Stomach (tissue), 9 donors: ENCODE measurements around the gene PPM1L. TPM values are rescaled to one million over a fixed set of nuclear protein-coding genes. Genes with fewer than 3 reads are reported as not detected.
A peak's percentile ranks its signal among the peaks of the same experiment; 100 is the strongest.

Experiments
- DNase-seq, 2 donors: peaks; one replicate each; pipeline versions ENCODE4 v3.0.0 to v3.0.0-alpha.2; 2013 to 2019
- H3K27ac ChIP-seq, 5 donors: fragments of 200-600 bp in 4 of 5; sonication (generic) in 4 of 5; one replicate each; pipeline ENCODE4 v1.5.1; 2013 to 2019; ENCODE audit warnings: mild to moderate bottlenecking in 1 of 5, moderate library complexity in 1 of 5
- H3K27me3 ChIP-seq, 3 donors: fragments of 200-600 bp; sonication (generic); one replicate each; pipeline ENCODE4 v1.5.1; 2017 to 2019; ENCODE audit warnings: mixed run types in 1 of 3
- H3K36me3 ChIP-seq, 4 donors: fragments of 200-600 bp; sonication (generic); 1 replicate in 3 of 4; 2 replicates in 1 of 4; pipeline ENCODE4 v1.5.1; 2016 to 2019
- H3K4me1 ChIP-seq, 4 donors: fragments of 200-600 bp; sonication (generic); one replicate each; pipeline ENCODE4 v1.5.1; 2016 to 2019
- H3K4me3 ChIP-seq, 4 donors: fragments of 200-600 bp; sonication (generic) in 3 of 4; one replicate each; pipeline ENCODE4 v1.5.1; 2016 to 2019; ENCODE audit warnings: mild to moderate bottlenecking in 1 of 4
- H3K9me3 ChIP-seq, 4 donors: fragments of 200-600 bp; sonication (generic); one replicate each; pipeline ENCODE4 v1.5.1; 2016 to 2019
- EP300 ChIP-seq: sonication (generic); formaldehyde crosslinking; IDR thresholded peaks from one replicate; pipeline ENCODE4 v1.6.1; 2017; ENCODE audit warnings: antibody characterized with exemption
- POLR2A ChIP-seq, 4 donors: fragments of 450-650 bp; IDR thresholded peaks; one replicate each; pipeline ENCODE4 v1.6.1; 2016; ENCODE audit warnings: antibody characterized with exemption in 4 of 4, control low read depth in 2 of 4, mild to moderate bottlenecking in 1 of 4, moderate library complexity in 1 of 4
- POLR2AphosphoS5 ChIP-seq, 3 donors: sonication (generic); formaldehyde crosslinking; IDR thresholded peaks; one replicate each; pipeline ENCODE4 v1.6.1; 2016; ENCODE audit warnings: antibody characterized with exemption in 3 of 3
- WGBS, 5 donors: extraction: QIAGEN DNeasy Blood & Tissue Kit in 3 of 5; methylation state at CpG; one replicate each; pipeline versions ENCODE4 v1.1.5 to v1.1.7; 2013 to 2018; 5-methylcytosine and 5-hydroxymethylcytosine counted together
- intact Hi-C: fragments of 100-400 bp; cut with DNase I; formaldehyde crosslinking; loops from one replicate; pipeline ENCODE4 v1.15.1; 2023; ENCODE audit warnings: low total_unique reads
- polyA plus RNA-seq, 3 donors: library from polyadenylated mRNA; stranded (reverse); fragments of 200-250 nt; gene quantifications; one replicate each; pipeline ENCODE4 v1.2.3, GENCODE V29; 2013
- total RNA-seq, 5 donors: library from RNA; depleted of rRNA; stranded (reverse); fragments of >200 nt; gene quantifications; one replicate each; pipeline versions ENCODE4 v1.1.0 to v1.2.3, GENCODE V29; 2014 to 2016
- TF ChIP-seq, protein P1 (sequence below), 7 experiments: fragments of 450-650 bp in 4 of 7; fragments of 200-600 bp in 3 of 7; sonication (generic) in 3 of 7; IDR thresholded peaks; one replicate each; pipeline ENCODE4 v1.5.1; 2016 to 2019; ENCODE audit warnings: antibody characterized with exemption in 7 of 7, control low read depth in 2 of 7, mild to moderate bottlenecking in 1 of 7
- donor health status: healthy with polysubstance abuse.
- donor health status: Bipolar disorder and iron deficiency.
- donor health status: healthy.

The PPM1L gene
- total and polyA plus RNA-seq, 8 donors: 0.61 to 45.1 (median 15.2) TPM

DNA sequence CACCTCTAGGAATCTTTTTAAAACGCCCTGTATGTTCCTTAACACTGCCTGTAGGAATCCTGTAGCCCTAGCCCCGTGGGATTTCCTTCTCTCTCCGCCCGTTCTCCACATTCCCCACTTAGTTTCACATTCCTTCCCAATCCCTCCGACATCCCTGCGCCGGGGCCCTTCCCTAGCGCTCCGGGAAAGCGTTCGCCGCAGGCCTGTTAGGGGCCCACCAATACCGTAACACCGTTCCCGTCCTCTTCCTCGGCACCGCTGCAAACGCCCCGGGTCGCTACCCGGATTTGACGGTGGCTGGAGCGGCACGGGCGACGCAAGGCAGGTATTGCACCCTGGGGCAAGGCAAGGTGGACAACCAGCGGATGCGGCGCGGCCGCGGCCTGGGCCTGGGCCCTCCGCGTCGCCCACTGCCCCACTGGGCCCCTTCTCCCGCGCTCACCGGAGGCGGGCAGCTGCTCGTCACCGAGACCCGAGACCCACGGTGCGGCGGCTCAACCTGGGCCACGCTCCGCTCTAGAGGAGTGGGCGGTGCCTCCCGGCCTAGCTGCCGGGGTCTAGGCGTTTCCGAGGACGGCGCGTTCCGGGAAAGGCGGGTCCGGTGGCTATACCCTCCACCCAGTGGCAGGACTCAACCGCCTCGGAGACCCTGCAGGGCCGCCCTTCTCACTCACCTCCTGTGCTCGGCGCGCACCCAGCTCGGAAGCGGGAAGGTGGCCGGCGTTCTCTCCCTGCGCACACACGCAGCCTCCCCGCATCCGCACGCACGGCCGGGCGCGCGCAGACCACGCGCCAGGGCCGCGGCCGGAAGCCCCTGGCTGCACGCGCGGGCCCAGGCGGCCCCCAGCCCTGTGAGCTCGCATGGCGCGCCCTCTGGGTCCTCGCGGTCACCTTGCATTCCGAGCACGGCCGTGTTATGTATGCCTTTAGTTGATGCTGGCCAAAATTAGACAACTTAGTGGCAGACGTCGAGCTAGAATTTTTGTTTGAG, 348.8 kb downstream of the PPM1L start, which contains the start of gene B3GALNT1:
TSS of gene B3GALNT1 (minus strand) at position 789 of the 991 bp plus-strand sequence. CDS start 18,595 bp downstream, outside the sequence.
- TF ChIP-seq, protein P1, sequence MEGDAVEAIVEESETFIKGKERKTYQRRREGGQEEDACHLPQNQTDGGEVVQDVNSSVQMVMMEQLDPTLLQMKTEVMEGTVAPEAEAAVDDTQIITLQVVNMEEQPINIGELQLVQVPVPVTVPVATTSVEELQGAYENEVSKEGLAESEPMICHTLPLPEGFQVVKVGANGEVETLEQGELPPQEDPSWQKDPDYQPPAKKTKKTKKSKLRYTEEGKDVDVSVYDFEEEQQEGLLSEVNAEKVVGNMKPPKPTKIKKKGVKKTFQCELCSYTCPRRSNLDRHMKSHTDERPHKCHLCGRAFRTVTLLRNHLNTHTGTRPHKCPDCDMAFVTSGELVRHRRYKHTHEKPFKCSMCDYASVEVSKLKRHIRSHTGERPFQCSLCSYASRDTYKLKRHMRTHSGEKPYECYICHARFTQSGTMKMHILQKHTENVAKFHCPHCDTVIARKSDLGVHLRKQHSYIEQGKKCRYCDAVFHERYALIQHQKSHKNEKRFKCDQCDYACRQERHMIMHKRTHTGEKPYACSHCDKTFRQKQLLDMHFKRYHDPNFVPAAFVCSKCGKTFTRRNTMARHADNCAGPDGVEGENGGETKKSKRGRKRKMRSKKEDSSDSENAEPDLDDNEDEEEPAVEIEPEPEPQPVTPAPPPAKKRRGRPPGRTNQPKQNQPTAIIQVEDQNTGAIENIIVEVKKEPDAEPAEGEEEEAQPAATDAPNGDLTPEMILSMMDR (IDR thresholded peaks at IDR 0.05): no peak
- peak in 2 of 3 donors; percentile 2 to 3 for TF ChIP-seq POLR2AphosphoS5 (IDR thresholded peaks at IDR 0.05)
- H3K4me3 ChIP-seq: peak within 1 kb of the TSS; percentile 72 to 84 (median 76)
- peak; percentile 55 to 85 for DNase-seq
- peaks cover 4 to 35% (median 19%) of the 10 kb centered on the region in 4 donors for H3K4me1 ChIP-seq
- H3K36me3 ChIP-seq: peaks cover 0 to 5% (median 2%) of the 10 kb centered on the region in 4 donors
- H3K27me3 ChIP-seq: no peaks in the 10 kb centered on the region
- H3K27ac ChIP-seq: peak within 1 kb of the TSS; percentile 76 to 84 (median 83)
- 1 to 2% (median 1%) methylated on average over 59 to 97 of the region's 97 CpGs for WGBS, 5 donors
- H3K9me3 ChIP-seq: no peaks in the 10 kb centered on the region
- intact Hi-C loops: no loop called here

DNA sequence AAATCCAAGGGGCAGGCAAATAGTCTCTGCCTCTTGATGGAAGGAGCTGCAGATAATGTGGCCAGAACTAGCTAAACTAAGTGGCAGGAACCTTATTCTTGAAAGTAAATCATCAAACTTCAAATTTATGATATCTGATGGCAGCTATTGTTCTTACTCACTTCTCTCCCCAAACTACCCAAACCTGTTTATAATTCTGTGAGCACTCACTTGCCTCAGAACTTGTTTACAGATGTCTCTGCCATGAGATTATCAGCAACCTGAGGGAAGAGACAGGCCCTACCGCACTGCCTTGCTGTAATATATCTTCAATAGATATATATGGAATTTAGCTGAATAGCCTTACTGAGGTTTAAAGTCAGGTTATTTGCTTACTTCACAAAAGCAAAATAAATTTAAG, 351.3 kb downstream of the PPM1L start:
- DNase-seq: no peak
- Histone ChIP-seq H3K9me3 (no peaks in the 10 kb centered on the region), H3K36me3 (no peaks in the 10 kb centered on the region), H3K4me3 (no peak overlapping the region), H3K27ac (no peak overlapping the region), H3K4me1 (peaks cover 4 to 23% (median 18%) of the 10 kb centered on the region in 4 donors), H3K27me3 (no peaks in the 10 kb centered on the region)
- TF ChIP-seq, protein P1 (IDR thresholded peaks at IDR 0.05): no peak
- TF ChIP-seq POLR2A (IDR thresholded peaks at IDR 0.05) (no peak), EP300 (no peak), POLR2AphosphoS5 (IDR thresholded peaks at IDR 0.05) (no peak)
- intact Hi-C loops: no loop called here
- 67 to 86% (median 76%) methylated on average over 1 of the region's 1 CpG for WGBS, 5 donors

DNA sequence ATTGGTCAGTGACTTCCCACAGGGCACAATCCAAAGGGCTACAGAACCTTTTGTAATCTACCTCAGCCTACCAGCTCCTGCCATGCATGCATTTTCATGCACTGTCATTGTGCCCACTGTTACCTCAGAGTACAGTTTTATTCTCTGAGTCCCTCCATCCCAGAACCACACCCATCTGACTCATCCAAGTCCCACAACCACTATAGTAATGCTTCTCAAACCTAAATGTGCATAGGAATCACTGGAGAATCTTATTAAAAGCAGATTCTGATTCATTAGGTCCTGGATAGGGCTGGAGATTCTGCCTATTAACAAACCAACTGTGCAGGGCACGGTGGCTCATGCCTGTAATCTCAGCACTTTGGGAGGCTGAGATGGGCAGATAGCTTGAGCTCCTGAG, 352.8 kb downstream of the PPM1L start:
- intact Hi-C loops: no loop called here
- Histone ChIP-seq H3K27ac (no peak overlapping the region), H3K4me1 (peaks cover 4 to 20% (median 14%) of the 10 kb centered on the region in 4 donors), H3K9me3 (no peaks in the 10 kb centered on the region), H3K4me3 (no peak overlapping the region), H3K27me3 (no peaks in the 10 kb centered on the region), H3K36me3 (no peaks in the 10 kb centered on the region)
- TF ChIP-seq POLR2AphosphoS5 (IDR thresholded peaks at IDR 0.05): no peak
- TF ChIP-seq EP300: no peak
- TF ChIP-seq POLR2A (IDR thresholded peaks at IDR 0.05): no peak
- TF ChIP-seq, protein P1 (IDR thresholded peaks at IDR 0.05): no peak
- DNase-seq: no peak
- WGBS, 5 donors: 90 to 100% (median 97%) methylated on average over 1 of the region's 1 CpG

DNA sequence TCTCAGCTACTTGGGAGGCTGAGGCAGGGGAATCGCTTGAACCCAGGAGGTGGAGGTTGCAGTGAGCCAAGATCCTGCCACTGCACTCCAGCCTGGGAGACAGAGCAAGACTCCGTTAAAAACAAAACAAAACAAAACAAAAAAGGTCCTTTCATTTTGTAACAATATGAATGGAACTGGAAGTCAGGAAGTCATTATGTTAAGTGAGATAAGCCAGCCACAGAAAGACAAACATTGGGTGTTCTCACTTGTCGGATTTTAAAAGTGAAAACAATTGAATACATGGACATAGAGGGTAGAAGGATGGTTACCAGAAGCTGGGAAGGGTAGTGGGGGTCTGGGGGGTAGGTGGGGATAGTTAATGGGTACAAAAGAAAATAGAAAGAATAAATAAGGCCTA, 361.6 kb downstream of the PPM1L start:
- H3K27me3 ChIP-seq: no peaks in the 10 kb centered on the region
- DNase-seq: no peak
- no peaks in the 10 kb centered on the region for H3K4me1 ChIP-seq
- H3K36me3 ChIP-seq: no peaks in the 10 kb centered on the region
- intact Hi-C loops: no loop called here
- 48 to 69% (median 55%) methylated on average over 3 of the region's 3 CpGs for WGBS, 5 donors
- H3K27ac ChIP-seq: no peak overlapping the region
- TF ChIP-seq, protein P1 (IDR thresholded peaks at IDR 0.05): no peak
- TF ChIP-seq POLR2AphosphoS5 (IDR thresholded peaks at IDR 0.05) (no peak), POLR2A (IDR thresholded peaks at IDR 0.05) (no peak), EP300 (no peak)
- no peak overlapping the region for H3K4me3 ChIP-seq
- H3K9me3 ChIP-seq: peaks cover 6 to 62% (median 47%) of the 10 kb centered on the region in 4 donors
